ENCODE results near the gene USP21.
A peak's percentile ranks its signal among the peaks of the same experiment; 100 is the strongest.

Gene USP21

GRCh38 chr1:161171696-161172095, 12.4 kb downstream of the USP21 start:
- DNase-seq (ENCODE audit: low read depth in 2 of 2), result no peak

GRCh38 chr1:161172349-161172748, 13.0 kb downstream of the USP21 start:
- DNase-seq (ENCODE audit: low read depth in 2 of 2), result no peak

DNA sequence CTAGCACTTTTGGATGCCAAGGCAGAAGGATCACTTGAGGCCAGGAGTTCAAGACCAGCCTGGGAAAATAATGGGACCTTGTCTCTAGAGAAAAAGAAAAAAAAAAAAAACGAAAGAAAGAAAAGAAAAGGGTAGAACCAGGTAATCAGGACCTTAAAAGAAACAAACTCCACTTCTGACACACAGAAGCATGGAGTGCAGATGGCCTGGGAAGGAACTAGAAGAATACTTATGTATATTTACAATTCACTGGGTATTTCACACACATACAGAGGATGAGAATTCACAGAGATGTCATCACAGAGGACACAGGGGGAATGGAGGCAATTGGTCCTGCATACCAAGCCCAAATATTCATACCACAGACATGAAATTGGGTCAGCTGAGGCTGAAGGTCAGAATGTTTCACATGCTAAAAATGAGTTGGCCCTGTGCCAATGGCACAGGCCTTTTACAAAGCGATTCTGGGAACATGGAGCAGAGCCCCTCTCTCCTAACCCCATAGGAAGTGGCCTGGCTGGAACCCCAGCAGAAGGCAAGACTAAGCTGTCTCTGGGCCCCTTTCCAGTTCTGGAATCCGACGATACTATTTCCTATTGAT, 13.6 kb downstream of the USP21 start:
- no peak for DNase-seq (ENCODE audit: low read depth in 2 of 2)

DNA sequence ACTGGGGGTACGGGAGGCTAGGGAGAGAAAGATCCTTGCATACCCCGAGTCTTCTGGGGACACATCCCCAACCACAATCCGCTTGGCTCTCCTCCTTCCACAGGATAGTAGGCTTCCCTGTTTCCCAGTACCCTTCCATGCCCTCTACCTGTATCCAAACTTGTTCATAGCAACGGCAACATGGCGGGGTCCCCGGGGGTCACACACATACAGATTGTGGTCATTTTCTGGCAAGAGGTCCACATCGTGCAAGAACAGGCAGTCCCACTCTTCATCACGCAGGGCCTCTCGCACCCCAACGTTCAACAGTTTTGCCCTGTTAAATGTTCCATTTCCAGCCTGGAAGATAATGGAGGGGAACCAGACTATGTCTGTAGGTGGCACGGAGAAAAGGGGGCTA, 14.4 kb downstream of the USP21 start:
- DNase-seq (ENCODE audit: low read depth in 2 of 2), result no peak

- DNase-seq (ENCODE audit: low read depth in 2 of 2), result no peak
Observed at GRCh38 chr1:161174911-161175310, 15.6 kb downstream of the USP21 start.

DNA sequence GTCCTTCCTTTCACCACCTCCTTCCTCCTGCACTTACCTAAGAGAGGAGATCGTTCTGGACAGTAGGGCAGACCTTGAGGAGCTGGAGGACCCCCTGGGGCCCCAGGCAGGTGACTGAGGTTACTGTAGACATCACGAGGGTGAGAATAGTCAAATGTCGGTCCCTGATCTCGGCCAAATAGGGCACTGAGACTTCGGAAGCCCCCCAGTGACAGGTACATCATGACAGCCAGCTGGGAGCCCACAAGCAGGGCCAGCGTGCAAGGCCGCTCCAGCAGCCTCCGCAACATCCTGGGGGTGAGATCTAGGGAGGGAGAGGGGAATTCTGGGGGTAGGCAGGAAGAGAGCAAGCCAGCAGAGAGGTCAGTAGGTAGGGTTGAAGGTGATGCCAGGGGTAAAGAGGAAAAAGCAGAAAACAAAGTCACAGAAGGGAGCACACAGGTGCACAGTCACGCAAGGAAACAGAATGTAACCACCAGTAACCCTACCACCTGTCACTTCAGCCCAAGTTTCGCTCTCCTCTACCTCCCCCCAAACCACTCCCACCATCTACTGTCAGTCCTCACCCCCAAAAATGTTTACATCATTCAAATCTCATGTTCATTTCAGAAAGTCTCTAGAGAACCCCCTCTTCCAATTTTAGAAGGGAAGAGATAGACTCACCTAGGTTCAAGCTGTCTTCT, 16.6 kb downstream of the USP21 start:
- no peak for DNase-seq (ENCODE audit: low read depth in 2 of 2)

- no peak for DNase-seq (ENCODE audit: low read depth in 2 of 2)
Observed at GRCh38 chr1:161176468-161177111, 17.3 kb downstream of the USP21 start.

DNA sequence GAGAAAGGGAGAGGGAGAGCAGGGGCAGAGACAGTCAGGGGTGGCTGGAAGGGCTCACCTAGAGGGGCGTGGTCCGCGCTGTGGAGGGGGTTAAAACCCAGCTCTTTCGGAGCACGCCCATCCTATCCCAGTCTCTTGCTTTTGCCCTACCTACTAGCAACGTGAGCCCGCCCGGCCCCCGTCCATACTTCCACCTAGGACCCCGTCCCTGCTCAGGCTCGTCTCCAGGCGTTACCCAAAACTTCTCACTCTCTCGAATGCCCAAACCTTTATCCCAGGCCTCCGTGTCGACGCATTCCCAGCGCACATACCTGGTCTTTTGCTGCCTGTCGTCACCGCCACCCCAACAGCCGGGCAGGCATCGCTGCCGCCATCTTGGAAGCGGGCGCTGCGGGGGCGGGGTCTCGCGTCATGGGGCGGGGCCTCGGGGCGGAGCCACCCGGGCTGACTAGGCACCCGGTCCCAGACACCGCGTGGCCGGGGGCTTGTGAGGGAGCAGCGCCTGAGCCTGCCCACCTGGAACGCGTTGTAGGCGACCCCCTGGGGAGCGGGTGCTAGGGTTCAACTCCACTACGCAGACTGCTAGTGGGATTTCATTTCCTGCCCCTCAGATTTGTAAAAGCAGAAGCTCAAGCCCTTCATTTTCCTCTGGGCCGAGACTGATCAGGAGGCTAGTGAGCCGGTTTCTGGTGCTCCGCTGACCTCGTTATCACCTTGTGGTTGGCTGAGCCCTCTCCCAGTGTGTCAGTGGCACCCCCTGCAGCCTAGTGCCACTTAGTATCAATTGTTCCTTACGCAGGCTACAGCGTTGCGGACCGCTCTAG, 18.0 kb downstream of the USP21 start, which contains the start of gene B4GALT3:
TSS of gene B4GALT3 (minus strand) at position 396 of the 824 bp plus-strand sequence. CDS start 1,447 bp downstream, outside the sequence.
- DNase-seq (ENCODE audit: low read depth in 2 of 2), result peak; percentile 93 to 98

DNA sequence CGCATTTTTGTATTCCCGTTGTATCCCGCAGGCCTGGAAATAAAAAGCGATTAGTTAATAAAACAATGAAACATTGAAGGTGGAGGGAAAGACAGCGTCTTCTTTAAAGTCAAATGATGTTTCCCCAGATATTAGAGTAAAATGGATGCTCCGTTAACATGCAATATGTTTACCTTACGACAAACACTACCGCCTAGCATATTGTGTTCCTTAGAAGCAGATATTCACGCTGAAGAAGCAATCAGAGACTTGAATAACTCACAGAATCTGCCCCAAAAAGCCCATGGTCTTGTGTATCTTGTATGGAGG, 18.6 kb downstream of the USP21 start:
- no peak for DNase-seq (ENCODE audit: low read depth in 2 of 2)

GRCh38 chr1:161179698-161180097, 20.4 kb downstream of the USP21 start:
- DNase-seq (ENCODE audit: low read depth in 2 of 2), result no peak

GRCh38 chr1:161180639-161181038, 21.3 kb downstream of the USP21 start:
- no peak for DNase-seq (ENCODE audit: low read depth in 2 of 2)

- DNase-seq (ENCODE audit: low read depth in 2 of 2), result peak in 1 of 2 experiments; percentile 53
Observed at GRCh38 chr1:161182214-161182613, 22.9 kb downstream of the USP21 start.

DNA sequence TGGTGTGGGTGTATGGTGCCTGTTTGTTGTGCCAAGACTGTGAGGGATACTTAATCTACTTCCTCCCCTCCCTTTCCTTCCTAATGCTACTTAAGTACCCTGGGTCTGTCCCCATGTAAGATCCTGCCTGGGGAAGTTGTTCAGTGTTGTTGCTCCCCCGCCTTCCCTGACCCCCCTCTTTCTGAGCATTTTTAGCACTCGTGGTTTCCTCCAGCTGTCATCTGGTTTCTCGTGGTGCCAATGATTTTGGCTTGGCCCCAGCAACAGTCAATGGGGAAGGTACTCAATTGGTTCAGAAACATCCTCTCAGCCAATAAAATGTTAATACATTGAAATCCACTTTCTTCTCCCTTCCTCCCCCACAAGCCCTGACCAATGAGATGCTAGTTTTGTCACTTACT, 26.0 kb downstream of the USP21 start:
- peak in 1 of 2 experiments; percentile 41 for DNase-seq (ENCODE audit: low read depth in 2 of 2)

DNA sequence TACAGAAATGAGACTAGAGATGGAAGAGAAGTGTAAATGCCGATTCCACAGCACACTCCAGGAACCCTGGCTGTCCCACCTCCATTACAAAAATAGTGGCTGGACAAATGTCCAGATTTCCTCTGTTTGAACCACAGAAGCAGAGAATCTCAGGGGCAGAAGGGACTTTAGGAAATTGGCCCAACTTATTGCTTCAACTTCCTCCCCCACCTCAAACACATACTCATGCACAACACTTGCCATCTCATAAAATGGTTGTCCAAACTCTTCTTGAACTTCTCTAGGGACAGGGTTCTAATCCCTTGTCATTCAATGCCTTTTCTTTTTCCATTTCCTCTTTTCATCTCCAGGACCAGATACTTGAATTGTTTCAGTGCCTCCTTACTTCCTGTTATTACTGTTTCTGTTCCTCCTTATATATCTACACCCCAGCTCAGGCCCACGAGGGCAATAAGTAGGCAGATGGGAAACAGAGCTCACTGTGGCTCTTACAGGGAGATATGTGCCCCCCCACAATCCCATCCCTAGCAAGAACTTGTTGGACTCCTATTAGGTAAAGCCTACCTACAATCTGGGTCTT, 26.5 kb downstream of the USP21 start:
- DNase-seq (ENCODE audit: low read depth in 2 of 2), result no peak

- no peak for DNase-seq (ENCODE audit: low read depth in 2 of 2)
Observed at GRCh38 chr1:161187311-161187710, 28.0 kb downstream of the USP21 start.

DNA sequence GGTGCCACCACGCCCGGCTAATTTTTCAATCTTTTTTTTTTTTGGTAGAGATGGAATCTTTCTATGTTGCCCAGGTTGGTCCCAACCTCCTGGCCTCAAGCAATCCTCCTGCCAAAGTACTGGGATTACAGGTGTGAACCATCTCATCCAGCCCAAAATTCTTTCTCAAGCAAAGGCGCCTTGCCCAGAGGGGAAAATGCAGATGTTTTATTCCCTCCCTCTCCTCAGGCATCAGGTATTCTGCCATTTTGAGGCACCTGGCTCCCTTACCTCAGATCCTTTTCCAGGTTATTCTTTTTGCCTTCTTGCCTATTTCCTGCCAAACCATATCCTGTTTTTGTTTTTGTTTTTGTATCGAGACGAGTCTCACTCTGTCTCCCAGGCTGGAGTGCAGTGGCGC, 29.1 kb downstream of the USP21 start:
- DNase-seq (ENCODE audit: low read depth in 2 of 2), result no peak

DNA sequence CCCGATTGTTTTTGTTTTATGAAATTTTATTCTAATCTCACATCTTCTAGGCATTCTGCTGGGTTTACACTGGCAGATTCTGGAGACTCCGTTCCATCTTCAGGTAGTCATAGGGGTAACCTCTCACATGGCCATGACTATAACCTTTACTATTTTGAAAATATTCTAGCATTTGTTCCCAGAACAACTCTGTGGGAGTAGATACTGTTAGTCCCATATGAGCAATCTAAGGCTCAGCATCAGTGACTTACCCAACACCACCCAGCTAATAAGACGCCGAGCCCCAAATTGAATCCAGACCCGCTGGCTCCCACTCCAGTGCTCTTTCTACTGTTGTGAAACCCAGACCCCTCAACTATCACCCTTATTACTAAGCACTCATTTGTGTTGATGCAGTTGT, 29.7 kb downstream of the USP21 start:
- DNase-seq (ENCODE audit: low read depth in 2 of 2), result no peak

- no peak for DNase-seq (ENCODE audit: low read depth in 2 of 2)
Observed at GRCh38 chr1:161190962-161191521, 31.7 kb downstream of the USP21 start.

- no peak for DNase-seq (ENCODE audit: low read depth in 2 of 2)
Observed at GRCh38 chr1:161191971-161192370, 32.7 kb downstream of the USP21 start.

DNA sequence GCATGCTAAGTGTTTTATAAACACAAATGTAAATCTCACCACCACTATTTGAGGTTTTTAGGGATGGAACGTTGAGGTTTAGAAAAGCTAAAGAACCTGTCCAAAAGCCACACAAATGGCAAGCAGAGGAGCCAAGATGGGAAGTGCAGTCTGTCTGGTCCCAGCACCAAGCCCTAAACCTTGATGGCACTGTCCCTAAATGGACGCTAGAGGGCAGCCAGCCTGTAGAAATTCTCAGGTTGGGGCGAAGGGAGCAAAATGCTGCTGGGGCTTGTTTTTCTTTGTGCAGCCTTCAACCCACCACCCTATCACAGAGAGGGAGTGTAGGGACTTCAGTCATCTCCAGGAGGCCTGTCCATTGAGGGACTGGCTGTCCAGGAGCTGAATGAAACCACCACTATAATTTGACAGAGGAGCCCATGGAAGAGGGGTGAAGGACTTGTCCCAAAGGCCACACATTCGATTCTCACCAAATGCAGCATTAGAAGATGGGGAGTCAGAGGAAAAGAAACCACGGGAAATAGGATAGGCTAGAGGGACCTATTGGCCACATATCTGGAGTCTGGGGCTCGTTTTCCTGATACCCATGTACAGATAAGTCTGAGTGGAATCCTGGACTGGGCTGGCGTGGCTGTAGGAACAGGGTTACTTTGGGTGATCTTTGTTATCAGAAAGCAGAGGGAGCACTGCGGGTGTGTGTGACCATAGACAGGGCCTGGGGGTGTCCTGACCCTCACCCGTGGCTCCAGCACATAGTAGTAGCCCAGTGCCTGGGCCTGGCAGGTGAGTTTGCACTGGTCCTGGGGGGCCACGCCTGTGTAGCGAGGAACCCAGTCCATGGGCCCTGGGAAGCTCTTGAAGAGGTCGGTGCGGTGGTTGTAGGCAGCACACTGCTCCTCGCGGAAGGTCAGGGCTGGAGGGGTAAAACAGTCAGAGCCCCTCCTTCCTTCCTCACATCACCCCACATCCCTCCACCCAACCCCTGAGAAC, 33.5 kb downstream of the USP21 start:
- peak in 1 of 2 experiments; percentile 41 for DNase-seq (ENCODE audit: low read depth in 2 of 2)
